Effector memory CD8-positive, alpha-beta T cell (primary cell): ENCODE results near the gene APOL1.
"Not testable (repeated sequence)": the region's sequence is repeated elsewhere in the genome, so short reads cannot be mapped to it uniquely, and the experiment has no call there.

Experiments
- ATAC-seq: fragments of 150-1000 bp; cut with Tn5 transposase; replicated peaks from 2 replicates; pipeline ENCODE4 v1.10.0; 2021; ENCODE audit warnings: mild to moderate bottlenecking, moderate library complexity
- DNase-seq, 3 experiments: peaks; one replicate each; pipeline ENCODE4 v3.0.0; 2021
- H3K27ac Mint-ChIP-seq, 2 donors: one replicate each; pipeline ENCODE4 v1.8.0; 2022; ENCODE audit warnings: mild to moderate bottlenecking in 2 of 2, mixed read lengths in 2 of 2, moderate library complexity in 2 of 2
- H3K27me3 Mint-ChIP-seq, 2 donors: one replicate each; pipeline ENCODE4 v1.8.0; 2022; ENCODE audit warnings: mixed read lengths in 2 of 2
- H3K36me3 Mint-ChIP-seq: one replicate; pipeline ENCODE4 v1.8.0; 2022; ENCODE audit warnings: mild to moderate bottlenecking, moderate library complexity, mixed read lengths; ENCODE audit not compliant: insufficient read depth
- H3K4me1 Mint-ChIP-seq, 2 donors: one replicate each; pipeline ENCODE4 v1.8.0; 2022; ENCODE audit warnings: low read depth in 2 of 2, mixed read lengths in 2 of 2
- H3K4me3 Mint-ChIP-seq, 2 donors: one replicate each; pipeline ENCODE4 v1.8.0; 2022; ENCODE audit warnings: mild to moderate bottlenecking in 2 of 2, mixed read lengths in 2 of 2, moderate library complexity in 2 of 2
- H3K9me3 Mint-ChIP-seq, 2 donors: one replicate each; pipeline ENCODE4 v1.8.0; 2022; ENCODE audit warnings: mixed read lengths in 2 of 2

APOL1 gene

GRCh38 chr22:36213586-36213985, 39.3 kb upstream of the APOL1 start:
- H3K36me3 Mint-ChIP-seq = no peaks in the 10 kb centered on the region
- peaks cover 8 to 17% of the 10 kb centered on the region in 2 donors for H3K4me1 Mint-ChIP-seq
- no peak overlapping the region for H3K27ac Mint-ChIP-seq
- H3K27me3 Mint-ChIP-seq = peaks cover 71 to 96% of the 10 kb centered on the region in 2 donors
- ATAC-seq (no peak), DNase-seq (no peak)
- no peak overlapping the region for H3K4me3 Mint-ChIP-seq
- H3K9me3 Mint-ChIP-seq = peaks cover 0 to 3% of the 10 kb centered on the region in 2 donors

- H3K9me3 Mint-ChIP-seq = no peaks in the 10 kb centered on the region
- peaks cover 69 to 85% of the 10 kb centered on the region in 2 donors for H3K27me3 Mint-ChIP-seq
- peaks cover 10 to 14% of the 10 kb centered on the region in 2 donors for H3K4me1 Mint-ChIP-seq
- H3K36me3 Mint-ChIP-seq = no peaks in the 10 kb centered on the region
- no peak overlapping the region for H3K4me3 Mint-ChIP-seq
- H3K27ac Mint-ChIP-seq = no peak overlapping the region
- DNase-seq (no peak), ATAC-seq (no peak)
These were observed 37.0 kb upstream of the APOL1 start for GRCh38 chr22:36215981-36216380.

- Mint-ChIP-seq H3K9me3 (no peaks in the 10 kb centered on the region), H3K36me3 (no peaks in the 10 kb centered on the region), H3K4me3 (no peak overlapping the region), H3K4me1 (peaks cover 5 to 15% of the 10 kb centered on the region in 2 donors), H3K27me3 (peaks cover 42 to 58% of the 10 kb centered on the region in 2 donors), H3K27ac (no peak overlapping the region)
- ATAC-seq = no peak
- no peak for DNase-seq
These were observed 34.2 kb upstream of the APOL1 start for GRCh38 chr22:36218648-36219193.

- Mint-ChIP-seq H3K9me3 (no peaks in the 10 kb centered on the region), H3K4me3 (no peak overlapping the region), H3K36me3 (no peaks in the 10 kb centered on the region), H3K4me1 (peaks cover 5 to 15% of the 10 kb centered on the region in 2 donors), H3K27ac (peak overlapping the region in 1 of 2 donors; percentile 8), H3K27me3 (peaks cover 30 to 40% of the 10 kb centered on the region in 2 donors)
- no peak for DNase-seq
- no peak for ATAC-seq
These were observed 32.4 kb upstream of the APOL1 start for GRCh38 chr22:36220451-36220921.

GRCh38 chr22:36221799-36222751, 30.9 kb upstream of the APOL1 start:
- no peak overlapping the region for H3K27ac Mint-ChIP-seq
- H3K27me3 Mint-ChIP-seq = peaks cover 22 to 28% of the 10 kb centered on the region in 2 donors
- DNase-seq (peak; percentile 36 to 47 (median 37)), ATAC-seq (peak; percentile 92)
- H3K4me3 Mint-ChIP-seq = no peak overlapping the region
- peaks cover 7 to 15% of the 10 kb centered on the region in 2 donors for H3K4me1 Mint-ChIP-seq
- peaks cover 13% of the 10 kb centered on the region for H3K36me3 Mint-ChIP-seq
- H3K9me3 Mint-ChIP-seq = no peaks in the 10 kb centered on the region

GRCh38 chr22:36222887-36223450, 30.0 kb upstream of the APOL1 start:
- Mint-ChIP-seq H3K4me3 (no peak overlapping the region), H3K4me1 (peaks cover 7 to 15% of the 10 kb centered on the region in 2 donors), H3K27me3 (peaks cover 14 to 19% of the 10 kb centered on the region in 2 donors), H3K27ac (no peak overlapping the region), H3K36me3 (peaks cover 22% of the 10 kb centered on the region), H3K9me3 (no peaks in the 10 kb centered on the region)
- DNase-seq = no peak
- ATAC-seq = no peak

GRCh38 chr22:36223504-36223903, 29.4 kb upstream of the APOL1 start:
- Mint-ChIP-seq H3K27ac (no peak overlapping the region), H3K27me3 (peaks cover 9 to 14% of the 10 kb centered on the region in 2 donors), H3K9me3 (no peaks in the 10 kb centered on the region), H3K4me3 (no peak overlapping the region), H3K4me1 (peaks cover 7 to 15% of the 10 kb centered on the region in 2 donors), H3K36me3 (peaks cover 27% of the 10 kb centered on the region)
- no peak for DNase-seq
- ATAC-seq = no peak

- ATAC-seq (no peak), DNase-seq (no peak)
- peaks cover 34% of the 10 kb centered on the region for H3K36me3 Mint-ChIP-seq
These were observed 28.7 kb upstream of the APOL1 start for GRCh38 chr22:36224245-36224644.

GRCh38 chr22:36225333-36225922, 27.5 kb upstream of the APOL1 start:
- Mint-ChIP-seq H3K9me3 (no peaks in the 10 kb centered on the region), H3K4me1 (peaks cover 7 to 16% of the 10 kb centered on the region in 2 donors), H3K4me3 (no peak overlapping the region), H3K27ac (peak overlapping the region in 1 of 2 donors; percentile 51), H3K36me3 (peaks cover 46% of the 10 kb centered on the region), H3K27me3 (peaks cover 0 to 3% of the 10 kb centered on the region in 2 donors)
- DNase-seq = no peak
- no peak for ATAC-seq

More at GRCh38 chr22:36224245-36224644, 28.7 kb upstream of the APOL1 start:
- H3K9me3 Mint-ChIP-seq = no peaks in the 10 kb centered on the region
- H3K4me1 Mint-ChIP-seq = peaks cover 7 to 16% of the 10 kb centered on the region in 2 donors
- peak overlapping the region in 1 of 2 donors; percentile 39 for H3K27ac Mint-ChIP-seq
- no peak overlapping the region for H3K4me3 Mint-ChIP-seq
- H3K27me3 Mint-ChIP-seq = peaks cover 1 to 7% of the 10 kb centered on the region in 2 donors

GRCh38 chr22:36226189-36226588, 26.7 kb upstream of the APOL1 start:
- H3K27ac Mint-ChIP-seq = peak overlapping the region; percentile 51 to 69
- H3K4me3 Mint-ChIP-seq = no peak overlapping the region
- ATAC-seq = no peak
- DNase-seq = no peak
- no peaks in the 10 kb centered on the region for H3K27me3 Mint-ChIP-seq
- H3K4me1 Mint-ChIP-seq = peaks cover 8 to 16% of the 10 kb centered on the region in 2 donors
- H3K9me3 Mint-ChIP-seq = no peaks in the 10 kb centered on the region
- peaks cover 54% of the 10 kb centered on the region for H3K36me3 Mint-ChIP-seq

GRCh38 chr22:36227396-36227795, 25.5 kb upstream of the APOL1 start:
- Mint-ChIP-seq H3K27ac (no peak overlapping the region), H3K4me1 (peaks cover 3 to 6% of the 10 kb centered on the region in 2 donors), H3K36me3 (peaks cover 66% of the 10 kb centered on the region), H3K4me3 (no peak overlapping the region), H3K9me3 (no peaks in the 10 kb centered on the region), H3K27me3 (no peaks in the 10 kb centered on the region)
- DNase-seq = no peak
- ATAC-seq = no peak

- no peak overlapping the region for H3K27ac Mint-ChIP-seq
- H3K27me3 Mint-ChIP-seq = no peaks in the 10 kb centered on the region
- H3K4me1 Mint-ChIP-seq = peaks cover 3 to 4% of the 10 kb centered on the region in 2 donors
- no peak overlapping the region for H3K4me3 Mint-ChIP-seq
- peaks cover 69% of the 10 kb centered on the region for H3K36me3 Mint-ChIP-seq
- DNase-seq = no peak
- ATAC-seq = no peak
- no peaks in the 10 kb centered on the region for H3K9me3 Mint-ChIP-seq
These were observed 25.1 kb upstream of the APOL1 start for GRCh38 chr22:36227806-36228205.

GRCh38 chr22:36228369-36228768, 24.6 kb upstream of the APOL1 start:
- not testable (repeated sequence) for H3K9me3 Mint-ChIP-seq, H3K4me3 Mint-ChIP-seq, DNase-seq, H3K27me3 Mint-ChIP-seq, H3K27ac Mint-ChIP-seq, H3K4me1 Mint-ChIP-seq, ATAC-seq
- H3K36me3 Mint-ChIP-seq = peaks cover 72% of the 10 kb centered on the region
